Measurements from ENCODE around the gene SAMD4A. TPM values are rescaled to one million over a fixed set of nuclear protein-coding genes. Genes with fewer than 3 reads are reported as not detected.
A peak's percentile ranks its signal among the peaks of the same experiment; 100 is the strongest.

The SAMD4A gene
- total and polyA plus RNA-seq, 11 donors, result 45.0 to 247 (median 138) TPM

DNA sequence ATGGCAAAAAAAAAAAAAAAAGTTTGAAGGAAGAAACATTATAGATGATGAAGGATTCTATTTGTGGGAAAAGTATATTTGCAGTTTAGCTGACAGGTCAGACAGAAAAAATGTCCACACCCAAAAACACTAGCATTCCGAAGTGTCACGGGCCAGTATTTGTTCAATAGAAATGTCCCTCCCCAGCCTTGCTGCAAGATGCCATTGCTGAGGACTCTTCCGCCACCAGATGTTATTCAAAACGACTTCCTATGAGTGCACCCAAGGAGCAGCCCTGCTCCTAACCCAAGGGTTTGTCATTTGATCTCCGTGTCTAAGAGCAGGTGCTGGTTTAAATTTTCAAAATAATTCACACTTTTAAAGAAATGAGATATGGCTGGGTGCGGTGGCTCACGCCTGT lies 172.6 kb downstream of the SAMD4A start:
- Histone ChIP-seq H3K36me3 (peaks cover 0 to 33% (median 0%) of the 10 kb centered on the region in 9 donors), H3K9me3 (no peaks in the 10 kb centered on the region), H3K4me1 (peaks cover 0 to 42% (median 15%) of the 10 kb centered on the region in 12 donors), H3K4me3 (no peak overlapping the region), H3K27me3 (no peaks in the 10 kb centered on the region), H3K27ac (peak overlapping the region in 1 of 12 donors; percentile 9)
- 88 to 97% (median 92%) methylated on average over 7 of the region's 7 CpGs for WGBS, 4 donors
- no peak for TF ChIP-seq POLR2A (IDR thresholded peaks at IDR 0.05)
- TF ChIP-seq, protein P1, sequence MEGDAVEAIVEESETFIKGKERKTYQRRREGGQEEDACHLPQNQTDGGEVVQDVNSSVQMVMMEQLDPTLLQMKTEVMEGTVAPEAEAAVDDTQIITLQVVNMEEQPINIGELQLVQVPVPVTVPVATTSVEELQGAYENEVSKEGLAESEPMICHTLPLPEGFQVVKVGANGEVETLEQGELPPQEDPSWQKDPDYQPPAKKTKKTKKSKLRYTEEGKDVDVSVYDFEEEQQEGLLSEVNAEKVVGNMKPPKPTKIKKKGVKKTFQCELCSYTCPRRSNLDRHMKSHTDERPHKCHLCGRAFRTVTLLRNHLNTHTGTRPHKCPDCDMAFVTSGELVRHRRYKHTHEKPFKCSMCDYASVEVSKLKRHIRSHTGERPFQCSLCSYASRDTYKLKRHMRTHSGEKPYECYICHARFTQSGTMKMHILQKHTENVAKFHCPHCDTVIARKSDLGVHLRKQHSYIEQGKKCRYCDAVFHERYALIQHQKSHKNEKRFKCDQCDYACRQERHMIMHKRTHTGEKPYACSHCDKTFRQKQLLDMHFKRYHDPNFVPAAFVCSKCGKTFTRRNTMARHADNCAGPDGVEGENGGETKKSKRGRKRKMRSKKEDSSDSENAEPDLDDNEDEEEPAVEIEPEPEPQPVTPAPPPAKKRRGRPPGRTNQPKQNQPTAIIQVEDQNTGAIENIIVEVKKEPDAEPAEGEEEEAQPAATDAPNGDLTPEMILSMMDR (IDR thresholded peaks at IDR 0.05), result no peak
- no peak for DNase-seq
- intact Hi-C loops (cut with DNase I), result loop anchor here in 1 of 10 donors (5.0 kb wide), 1 partner anchor 33 kb away; no protein-coding TSS in a partner anchor
- ATAC-seq, result no peak

DNA sequence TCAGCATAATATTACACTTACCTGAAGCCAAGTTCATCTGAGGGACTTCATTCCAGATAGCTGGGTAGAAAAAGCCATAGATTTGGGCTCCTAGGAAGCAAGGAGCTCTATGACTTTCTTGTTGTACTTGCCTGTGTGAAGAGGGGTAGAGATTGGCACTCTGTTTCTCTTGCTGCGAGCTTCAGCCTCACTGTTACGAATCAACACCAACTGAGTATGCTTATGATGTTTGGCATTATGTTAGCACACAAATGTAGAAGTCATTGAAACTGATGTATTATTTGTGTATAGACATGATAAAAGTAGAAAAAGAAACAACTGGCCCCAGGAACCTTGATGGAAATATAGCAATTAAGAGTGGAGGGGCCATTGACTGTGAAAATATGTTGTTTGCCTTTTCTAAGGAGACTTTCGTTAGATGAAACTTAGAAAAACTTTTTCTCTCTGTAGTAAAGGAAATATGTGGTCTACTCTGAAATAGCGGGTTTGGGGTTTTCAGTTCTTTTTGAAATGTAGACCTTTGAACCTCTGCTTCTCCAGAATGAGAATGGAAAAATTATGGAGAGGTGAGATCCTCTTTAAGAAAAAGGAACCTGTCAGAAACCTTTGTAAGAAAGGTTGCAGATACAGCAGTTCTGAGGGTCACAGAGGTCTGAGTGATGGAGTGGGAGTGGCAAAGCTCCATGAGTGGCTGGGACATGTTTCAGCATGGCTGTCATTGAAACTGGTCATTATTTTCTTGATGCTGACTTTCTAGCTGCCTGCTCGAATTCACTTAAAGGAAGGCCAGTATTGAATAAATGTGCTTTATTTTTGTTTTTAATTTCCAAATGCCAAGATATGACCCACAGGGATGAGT lies 175.8 kb downstream of the SAMD4A start:
- ATAC-seq, result no peak
- no peak for DNase-seq
- H3K27ac ChIP-seq, result no peak overlapping the region
- no peaks in the 10 kb centered on the region for H3K9me3 ChIP-seq
- H3K36me3 ChIP-seq, result peaks cover 0 to 32% (median 0%) of the 10 kb centered on the region in 9 donors
- intact Hi-C loops (cut with DNase I), result no loop called here
- H3K4me3 ChIP-seq, result no peak overlapping the region
- no peaks in the 10 kb centered on the region for H3K27me3 ChIP-seq
- 86 to 92% (median 91%) methylated on average over 5 of the region's 5 CpGs for WGBS, 4 donors
- TF ChIP-seq, protein P1 (IDR thresholded peaks at IDR 0.05), result no peak
- TF ChIP-seq POLR2A (IDR thresholded peaks at IDR 0.05), result no peak
- peaks cover 0 to 48% (median 9%) of the 10 kb centered on the region in 12 donors for H3K4me1 ChIP-seq

DNA sequence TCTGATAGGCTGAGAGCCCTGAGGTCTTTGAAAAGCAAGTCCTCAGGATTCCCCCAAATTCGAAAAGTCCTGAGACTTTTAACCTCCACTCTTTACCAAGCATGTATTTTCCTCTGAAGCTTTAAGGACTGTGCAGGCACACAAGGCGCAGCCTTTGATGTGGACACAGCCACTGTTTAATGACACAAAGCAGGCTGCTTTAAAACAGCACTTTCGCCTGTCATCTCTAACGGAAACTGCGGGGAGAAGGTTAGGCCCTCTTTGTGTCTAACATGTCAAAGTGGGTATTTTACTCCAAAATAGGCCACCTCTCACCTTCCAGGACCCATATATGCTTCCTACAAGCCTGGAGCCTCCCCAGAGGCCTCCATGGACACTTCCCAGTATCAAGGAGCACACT lies 176.5 kb downstream of the SAMD4A start:
- TF ChIP-seq, protein P1 (IDR thresholded peaks at IDR 0.05), result no peak
- TF ChIP-seq POLR2A (IDR thresholded peaks at IDR 0.05), result no peak
- Histone ChIP-seq H3K9me3 (no peaks in the 10 kb centered on the region), H3K27ac (peak overlapping the region in 1 of 12 donors; percentile 13), H3K4me1 (peaks cover 0 to 43% (median 6%) of the 10 kb centered on the region in 12 donors), H3K36me3 (peaks cover 0 to 31% (median 3%) of the 10 kb centered on the region in 9 donors), H3K4me3 (no peak overlapping the region), H3K27me3 (no peaks in the 10 kb centered on the region)
- ATAC-seq (no peak), DNase-seq (no peak)
- intact Hi-C loops (cut with DNase I), result no loop called here
- whole genome bisulfite sequencing, 4 donors, result 59 to 73% (median 65%) methylated on average over 5 of the region's 5 CpGs

DNA sequence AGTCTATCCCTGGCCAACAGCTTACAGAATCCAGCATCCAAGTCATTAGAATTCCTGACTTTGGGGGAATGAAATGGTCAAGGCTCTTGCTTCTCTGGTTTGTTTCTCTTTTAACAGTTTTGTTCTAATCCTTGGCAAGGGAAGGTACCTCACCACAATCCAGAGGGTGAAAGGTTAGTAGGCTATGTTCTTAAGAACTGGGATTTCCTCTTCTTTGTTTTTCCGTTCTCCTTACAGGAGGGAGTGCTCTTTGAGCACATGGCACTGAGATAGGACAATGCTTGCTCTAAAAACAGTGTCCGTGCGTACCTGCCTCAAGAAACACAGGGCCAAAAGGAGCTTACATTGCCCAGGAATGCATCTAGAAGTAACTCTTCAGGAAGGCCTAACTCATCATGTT lies 179.1 kb downstream of the SAMD4A start:
- ATAC-seq, result no peak
- no peaks in the 10 kb centered on the region for H3K27me3 ChIP-seq
- H3K4me3 ChIP-seq, result no peak overlapping the region
- H3K36me3 ChIP-seq, result peaks cover 0 to 41% (median 8%) of the 10 kb centered on the region in 9 donors
- no peak for DNase-seq
- no peaks in the 10 kb centered on the region for H3K9me3 ChIP-seq
- TF ChIP-seq, protein P1 (IDR thresholded peaks at IDR 0.05), result no peak
- no peak for TF ChIP-seq POLR2A (IDR thresholded peaks at IDR 0.05)
- peaks cover 0 to 46% (median 6%) of the 10 kb centered on the region in 12 donors for H3K4me1 ChIP-seq
- intact Hi-C loops (cut with DNase I), result no loop called here
- no peak overlapping the region for H3K27ac ChIP-seq
- 42 to 69% (median 56%) methylated on average over 3 of the region's 3 CpGs for WGBS, 4 donors
